Fibroblast of lung (primary cell): Measurements from ENCODE around the gene ICOSLG. TPM values are rescaled to one million over a fixed set of nuclear protein-coding genes. Genes with fewer than 3 reads are reported as not detected.
"Not testable (repeated sequence)": the region's sequence is repeated elsewhere in the genome, so short reads cannot be mapped to it uniquely, and the experiment has no call there.

Source experiments
- DNase-seq, 2 donors: peaks; one replicate each; pipeline versions ENCODE4 v3.0.0 to v3.0.0-alpha.2; 2010; ENCODE audit warnings: low read depth in 2 of 2
- H2AFZ ChIP-seq: 2 replicates; pipeline ENCODE4 v1.5.1; 2012; ENCODE audit warnings: low read length, control low read depth, inconsistent platforms
- H3K27ac ChIP-seq: 2 replicates; pipeline ENCODE4 v1.5.1; 2011; ENCODE audit warnings: low read length, control low read depth; ENCODE audit not compliant: insufficient read depth
- H3K27me3 ChIP-seq: 2 replicates; pipeline ENCODE4 v1.5.1; 2011; ENCODE audit warnings: mild to moderate bottlenecking, low read length; ENCODE audit not compliant: control insufficient read depth, insufficient read depth
- H3K36me3 ChIP-seq: 2 replicates; pipeline ENCODE4 v1.5.1; 2011; ENCODE audit warnings: low read length; ENCODE audit not compliant: control insufficient read depth, insufficient read depth
- H3K4me1 ChIP-seq: 2 replicates; pipeline ENCODE4 v1.5.1; 2011; ENCODE audit warnings: low read length; ENCODE audit not compliant: control insufficient read depth, insufficient read depth; ENCODE audit errors: extremely low read depth
- H3K4me2 ChIP-seq: 2 replicates; pipeline ENCODE4 v1.5.1; 2011; ENCODE audit warnings: low read length, control low read depth; ENCODE audit not compliant: insufficient read depth; ENCODE audit errors: extremely low read depth
- H3K4me3 ChIP-seq, 4 experiments: fragments of 200-600 bp in 1 of 4; sonication (generic) in 1 of 4; replicated peaks in 1 of 4; 2 replicates each; pipeline ENCODE4 v1.5.1; 2011 to 2016; ENCODE audit warnings: low read length in 4 of 4, low read depth in 3 of 4, mild to moderate bottlenecking in 3 of 4, control low read depth in 2 of 4, inconsistent platforms in 1 of 4, mixed read lengths in 1 of 4; ENCODE audit not compliant: insufficient read depth in 1 of 4; ENCODE audit errors: control extremely low read depth in 1 of 4
- H3K79me2 ChIP-seq: 2 replicates; pipeline ENCODE4 v1.5.1; 2012; ENCODE audit warnings: mild to moderate bottlenecking, low read length, inconsistent platforms; ENCODE audit not compliant: control insufficient read depth, insufficient read depth
- H3K9ac ChIP-seq: 2 replicates; pipeline ENCODE4 v1.5.1; 2011; ENCODE audit warnings: mild to moderate bottlenecking, low read length, control low read depth; ENCODE audit not compliant: insufficient read depth
- H3K9me3 ChIP-seq: 2 replicates; pipeline ENCODE4 v1.5.1; 2012; ENCODE audit warnings: low read depth, low read length; ENCODE audit not compliant: control insufficient read depth, insufficient read depth
- H4K20me1 ChIP-seq: 2 replicates; pipeline ENCODE4 v1.5.1; 2011; ENCODE audit warnings: low read length; ENCODE audit not compliant: control insufficient read depth, insufficient read depth; ENCODE audit errors: extremely low read depth
- polyA plus RNA-seq, 2 donors: library from polyadenylated mRNA; depleted of rRNA in 1 of 2; stranded (reverse) in 1 of 2; unstranded in 1 of 2; fragments of >200 nt; gene quantifications; 2 replicates each; pipeline ENCODE4 v1.2.1, GENCODE V29; 2011 to 2012; ENCODE audit warnings: missing spikeins in 1 of 2
- total RNA-seq: library from RNA; depleted of rRNA; stranded (reverse); fragments of >200 nt; gene quantifications from 2 replicates; pipeline ENCODE4 v1.2.1, GENCODE V29; 2014

The ICOSLG gene
- total and polyA plus RNA-seq, 2 donors (not counting 1 experiment from before 2014, with no cell fraction given), result under 0.01 TPM; not detected in 1

- H3K27me3 ChIP-seq, H3K79me2 ChIP-seq, H3K9me3 ChIP-seq, H3K9ac ChIP-seq, H3K36me3 ChIP-seq, H3K4me1 ChIP-seq, H3K4me2 ChIP-seq, H3K27ac ChIP-seq, DNase-seq, H4K20me1 ChIP-seq, H3K4me3 ChIP-seq, H2AFZ ChIP-seq: not testable (repeated sequence)
Measured at GRCh38 chr21:44176127-44176526, 64.6 kb downstream of the ICOSLG start.

- H3K4me1 ChIP-seq, H3K9me3 ChIP-seq, H2AFZ ChIP-seq, H3K27me3 ChIP-seq, H3K4me3 ChIP-seq, H3K36me3 ChIP-seq, H4K20me1 ChIP-seq, H3K79me2 ChIP-seq, H3K4me2 ChIP-seq, DNase-seq, H3K9ac ChIP-seq, H3K27ac ChIP-seq: not testable (repeated sequence)
Measured at GRCh38 chr21:44175189-44175588, 65.6 kb downstream of the ICOSLG start.

Other genes starting within 250 kb of the ICOSLG start
- 12.3 and 22.0 TPM in 2 replicates for gene TRAPPC10, start 228.6 kb downstream of the ICOSLG start, total RNA-seq
- 15.4 and 20.9 TPM in 2 replicates for gene TRAPPC10, start 228.6 kb downstream of the ICOSLG start, polyA plus RNA-seq
- 3.8 and 37.0 TPM in 2 replicates for gene PWP2, start 133.5 kb downstream of the ICOSLG start, total RNA-seq
- 1.9 and 5.1 TPM in 2 replicates for gene PWP2, start 133.5 kb downstream of the ICOSLG start, polyA plus RNA-seq
- 20.8 and 38.5 TPM in 2 replicates for gene GATD3, start 107.3 kb downstream of the ICOSLG start, total RNA-seq
- gene GATD3, start 107.3 kb downstream of the ICOSLG start, polyA plus RNA-seq, result 11.3 and 18.9 TPM in 2 replicates
- not detected in 2 replicates for gene DNMT3L, start 21.0 kb upstream of the ICOSLG start, total RNA-seq
- gene DNMT3L, start 21.0 kb upstream of the ICOSLG start, polyA plus RNA-seq, result not detected in 2 replicates
- not detected in 2 replicates for gene AIRE, start 44.9 kb upstream of the ICOSLG start, total RNA-seq
- gene AIRE, start 44.9 kb upstream of the ICOSLG start, polyA plus RNA-seq, result not detected in 2 replicates
- 125 and 135 TPM in 2 replicates for gene PFKL, start 59.1 kb upstream of the ICOSLG start, total RNA-seq
- gene PFKL, start 59.1 kb upstream of the ICOSLG start, polyA plus RNA-seq, result 54.8 and 59.8 TPM in 2 replicates
- gene CFAP410, start 98.4 kb upstream of the ICOSLG start, total RNA-seq, result 6.9 and 7.1 TPM in 2 replicates
- gene CFAP410, start 98.4 kb upstream of the ICOSLG start, polyA plus RNA-seq, result 2.3 and 4.9 TPM in 2 replicates
- not detected in 2 replicates for gene TRPM2, start 112.7 kb upstream of the ICOSLG start, total RNA-seq
- gene TRPM2, start 112.7 kb upstream of the ICOSLG start, polyA plus RNA-seq, result not detected in 2 replicates
- gene LRRC3, start 214.6 kb upstream of the ICOSLG start, total RNA-seq, result 0.26 and 0.50 TPM in 2 replicates
- 0.43 and 0.52 TPM in 2 replicates for gene LRRC3, start 214.6 kb upstream of the ICOSLG start, polyA plus RNA-seq